ENCODE results near the gene CLPTM1L. TPM values are rescaled to one million over a fixed set of nuclear protein-coding genes. Genes with fewer than 3 reads are reported as not detected.

Gene CLPTM1L
- polyA plus RNA-seq, 1 experiment, result 145 TPM

GRCh38 chr5:1325191-1325741 lies 19.6 kb downstream of the CLPTM1L start:
- H3K4me3 ChIP-seq (ENCODE audit: low read depth, low read length), result no peak overlapping the region
- no peak for TF ChIP-seq CTCF (IDR thresholded peaks at IDR 0.05; ENCODE audit: insufficient read depth, low read depth, low read length)
- POLR2A ChIA-PET, result no interaction called here
- H3K36me3 ChIP-seq (ENCODE audit: control insufficient read depth, insufficient read depth, low read length), result peaks cover 39% of the 10 kb centered on the region
- CTCF ChIA-PET, result interaction anchor here (1.3 kb wide), 1 partner anchor 318 kb away, joined by 4 read pairs; no protein-coding TSS in a partner anchor
- H3K27me3 ChIP-seq (ENCODE audit: control insufficient read depth, insufficient read depth, low read length), result no peaks in the 10 kb centered on the region
- DNase-seq (ENCODE audit: low read depth), result no peak

- Histone ChIP-seq H3K36me3 (ENCODE audit: control insufficient read depth, insufficient read depth, low read length) (peaks cover 35% of the 10 kb centered on the region), H3K27me3 (ENCODE audit: control insufficient read depth, insufficient read depth, low read length) (no peaks in the 10 kb centered on the region), H3K4me3 (ENCODE audit: low read depth, low read length) (no peak overlapping the region)
- DNase-seq (ENCODE audit: low read depth), result no peak
- ChIA-PET CTCF (no interaction called here), POLR2A (no interaction called here)
- no peak for TF ChIP-seq CTCF (IDR thresholded peaks at IDR 0.05; ENCODE audit: insufficient read depth, low read depth, low read length)
Observed at GRCh38 chr5:1324719-1325190, 20.1 kb downstream of the CLPTM1L start.

DNA sequence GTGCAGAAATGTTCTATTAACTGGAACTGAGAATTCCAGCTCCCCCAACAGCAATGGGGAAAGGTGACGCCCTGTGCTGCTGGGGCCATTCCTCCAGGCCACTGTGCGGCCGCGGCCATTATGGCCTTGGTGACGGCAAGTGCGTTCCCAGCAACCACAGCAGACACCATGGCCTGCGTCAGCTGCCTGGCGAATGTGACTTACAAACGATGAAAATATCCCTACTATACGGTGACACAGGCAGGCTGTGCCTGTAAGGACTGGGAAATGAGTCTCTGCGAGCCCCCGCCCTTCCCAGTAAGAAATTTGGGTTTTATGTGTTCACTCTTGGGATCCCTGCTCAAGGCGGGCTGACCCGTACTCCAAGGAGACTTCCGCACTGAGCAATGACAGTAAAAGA lies 20.6 kb downstream of the CLPTM1L start:
- Histone ChIP-seq H3K27me3 (ENCODE audit: control insufficient read depth, insufficient read depth, low read length) (no peaks in the 10 kb centered on the region), H3K36me3 (ENCODE audit: control insufficient read depth, insufficient read depth, low read length) (peaks cover 38% of the 10 kb centered on the region), H3K4me3 (ENCODE audit: low read depth, low read length) (no peak overlapping the region)
- ChIA-PET CTCF (no interaction called here), POLR2A (no interaction called here)
- no peak for TF ChIP-seq CTCF (IDR thresholded peaks at IDR 0.05; ENCODE audit: insufficient read depth, low read depth, low read length)
- DNase-seq (ENCODE audit: low read depth), result no peak

DNA sequence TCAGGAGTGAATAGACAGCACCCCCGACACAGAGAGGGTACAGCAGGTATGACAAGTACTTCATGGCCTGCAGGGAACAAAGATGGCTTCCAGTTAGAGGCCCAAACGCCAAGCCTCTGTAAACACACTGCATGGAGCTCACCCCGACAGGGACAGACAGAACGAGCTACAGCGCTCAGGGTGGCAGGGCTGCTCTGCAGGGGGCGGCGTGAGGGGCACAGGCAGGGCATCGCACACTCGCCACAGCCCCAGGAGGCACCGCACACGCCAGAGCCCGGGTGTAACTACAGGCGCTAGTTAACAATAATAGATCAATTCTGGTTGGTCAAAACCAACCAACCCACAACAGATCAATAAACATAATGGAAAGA lies 21.1 kb downstream of the CLPTM1L start:
- H3K36me3 ChIP-seq (ENCODE audit: control insufficient read depth, insufficient read depth, low read length), result peaks cover 43% of the 10 kb centered on the region
- POLR2A ChIA-PET, result no interaction called here
- DNase-seq (ENCODE audit: low read depth), result no peak
- no peaks in the 10 kb centered on the region for H3K27me3 ChIP-seq (ENCODE audit: control insufficient read depth, insufficient read depth, low read length)
- no peak for TF ChIP-seq CTCF (IDR thresholded peaks at IDR 0.05; ENCODE audit: insufficient read depth, low read depth, low read length)
- CTCF ChIA-PET, result interaction anchor here (1.1 kb wide), 1 partner anchor 149 kb away, joined by 3 read pairs; no protein-coding TSS in a partner anchor
- no peak overlapping the region for H3K4me3 ChIP-seq (ENCODE audit: low read depth, low read length)

- Histone ChIP-seq H3K27me3 (ENCODE audit: control insufficient read depth, insufficient read depth, low read length) (no peaks in the 10 kb centered on the region), H3K4me3 (ENCODE audit: low read depth, low read length) (no peak overlapping the region), H3K36me3 (ENCODE audit: control insufficient read depth, insufficient read depth, low read length) (peaks cover 48% of the 10 kb centered on the region)
- ChIA-PET CTCF (interaction anchor here (0.7 to 1.1 kb wide), 3 partner anchors 149 to 320 kb away, joined by 3 read pairs; no protein-coding TSS in a partner anchor), POLR2A (no interaction called here)
- DNase-seq (ENCODE audit: low read depth), result no peak
- no peak for TF ChIP-seq CTCF (IDR thresholded peaks at IDR 0.05; ENCODE audit: insufficient read depth, low read depth, low read length)
Observed at GRCh38 chr5:1322955-1323802, 21.7 kb downstream of the CLPTM1L start.
